DND-41 (cell line): ENCODE data around the gene CHAD.

ENCODE experiments used
- ATAC-seq: fragments of 200-7000 bp; cut with Tn5 transposase; 3 replicates; pipeline ENCODE4 v1.9.1; 2021; ENCODE audit warnings: low read depth; ENCODE audit not compliant: insufficient read depth
- DNase-seq: peaks from one replicate; pipeline ENCODE4 v3.0.0-alpha.2; 2020
- H2AFZ ChIP-seq: 2 replicates; pipeline ENCODE4 v1.6.0; 2012; ENCODE audit warnings: low read depth, low read length
- H3K27ac ChIP-seq: 2 replicates; pipeline ENCODE4 v1.5.1; 2012; ENCODE audit warnings: low read length, inconsistent platforms
- H3K27me3 ChIP-seq: fragments of 200-600 bp; sonication (generic); 2 replicates; pipeline ENCODE4 v1.6.0; 2012; ENCODE audit warnings: low read length, mild to moderate bottlenecking, inconsistent platforms; ENCODE audit not compliant: insufficient read depth, poor library complexity
- H3K36me3 ChIP-seq: 2 replicates; pipeline ENCODE4 v1.5.1; 2012; ENCODE audit warnings: low read length, inconsistent platforms; ENCODE audit not compliant: insufficient read depth
- H3K4me1 ChIP-seq: 2 replicates; pipeline ENCODE4 v1.5.1; 2012; ENCODE audit warnings: mild to moderate bottlenecking, low read length; ENCODE audit not compliant: insufficient read depth
- H3K4me2 ChIP-seq: 2 replicates; pipeline ENCODE4 v1.6.0; 2012; ENCODE audit warnings: mild to moderate bottlenecking, moderate library complexity, low read length, inconsistent platforms; ENCODE audit not compliant: insufficient read depth
- H3K4me3 ChIP-seq, 2 experiments: fragments of 200-600 bp in 1 of 2; shearing (Covaris generic) in 1 of 2; 2 replicates each; pipeline ENCODE4 v1.5.1; 2012 to 2016; ENCODE audit warnings: inconsistent platforms in 2 of 2, low read length in 2 of 2, mild to moderate bottlenecking in 2 of 2, low read depth in 1 of 2, moderate library complexity in 1 of 2
- H3K79me2 ChIP-seq: 2 replicates; pipeline ENCODE4 v1.6.0; 2012; ENCODE audit warnings: low read length, inconsistent platforms; ENCODE audit not compliant: insufficient read depth
- H3K9ac ChIP-seq: 2 replicates; pipeline ENCODE4 v1.6.0; 2012; ENCODE audit warnings: low read depth, mild to moderate bottlenecking, inconsistent platforms, low read length, moderate library complexity
- H3K9me3 ChIP-seq: 2 replicates; pipeline ENCODE4 v1.5.1; 2012; ENCODE audit warnings: low read length, moderate library complexity, mild to moderate bottlenecking, inconsistent platforms; ENCODE audit not compliant: insufficient read depth, severe bottlenecking
- H4K20me1 ChIP-seq: 2 replicates; pipeline ENCODE4 v1.6.0; 2012; ENCODE audit warnings: low read length; ENCODE audit not compliant: insufficient read depth
- EZH2 ChIP-seq: IDR thresholded peaks from 3 replicates; pipeline ENCODE4 v1.6.1; 2012; ENCODE audit warnings: borderline replicate concordance, low read depth, mild to moderate bottlenecking, moderate library complexity, low read length, inconsistent platforms; ENCODE audit not compliant: severe bottlenecking
- TF ChIP-seq, protein P1 (sequence below): IDR thresholded peaks from 2 replicates; pipeline ENCODE4 v1.5.1; 2012; ENCODE audit warnings: borderline replicate concordance, low read length, moderate library complexity, mild to moderate bottlenecking; ENCODE audit not compliant: poor library complexity, severe bottlenecking; ENCODE audit errors: extremely low read depth

CHAD gene

DNA sequence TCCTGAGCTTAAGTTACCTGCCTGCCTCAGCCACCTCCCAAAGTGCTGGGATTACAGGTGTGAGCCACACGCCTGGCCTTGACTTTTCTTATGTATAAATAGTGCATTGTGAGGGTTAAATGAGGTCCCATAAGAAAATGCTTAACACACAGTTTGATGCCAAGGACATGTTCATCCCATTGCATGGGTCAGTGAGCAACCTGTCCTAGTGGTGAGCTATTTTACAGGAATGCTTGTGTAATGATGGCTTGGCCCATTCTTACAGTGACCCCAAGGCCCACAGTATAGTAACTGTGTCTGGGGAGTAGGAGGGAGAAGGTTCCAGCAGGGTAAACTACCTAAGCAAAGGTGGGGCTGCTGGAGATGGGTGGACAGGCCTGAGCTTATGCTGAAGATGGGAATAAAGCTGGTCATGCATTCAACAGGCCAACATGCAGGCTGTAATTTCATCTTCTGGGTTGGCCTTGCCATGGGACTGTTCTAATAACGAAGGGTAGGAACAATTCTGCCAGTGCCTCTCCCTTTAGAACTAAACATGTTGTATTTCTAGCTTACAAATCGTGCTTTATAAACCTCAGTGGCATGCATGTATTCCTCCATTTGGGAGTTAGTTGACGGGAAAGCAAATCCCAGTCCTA, 36.4 kb downstream of the CHAD start:
- peaks cover 14% of the 10 kb centered on the region; the same call in 1 of the 2 replicates for H4K20me1 ChIP-seq
- no peak for DNase-seq
- peaks cover 9% of the 10 kb centered on the region for H3K4me1 ChIP-seq

DNA sequence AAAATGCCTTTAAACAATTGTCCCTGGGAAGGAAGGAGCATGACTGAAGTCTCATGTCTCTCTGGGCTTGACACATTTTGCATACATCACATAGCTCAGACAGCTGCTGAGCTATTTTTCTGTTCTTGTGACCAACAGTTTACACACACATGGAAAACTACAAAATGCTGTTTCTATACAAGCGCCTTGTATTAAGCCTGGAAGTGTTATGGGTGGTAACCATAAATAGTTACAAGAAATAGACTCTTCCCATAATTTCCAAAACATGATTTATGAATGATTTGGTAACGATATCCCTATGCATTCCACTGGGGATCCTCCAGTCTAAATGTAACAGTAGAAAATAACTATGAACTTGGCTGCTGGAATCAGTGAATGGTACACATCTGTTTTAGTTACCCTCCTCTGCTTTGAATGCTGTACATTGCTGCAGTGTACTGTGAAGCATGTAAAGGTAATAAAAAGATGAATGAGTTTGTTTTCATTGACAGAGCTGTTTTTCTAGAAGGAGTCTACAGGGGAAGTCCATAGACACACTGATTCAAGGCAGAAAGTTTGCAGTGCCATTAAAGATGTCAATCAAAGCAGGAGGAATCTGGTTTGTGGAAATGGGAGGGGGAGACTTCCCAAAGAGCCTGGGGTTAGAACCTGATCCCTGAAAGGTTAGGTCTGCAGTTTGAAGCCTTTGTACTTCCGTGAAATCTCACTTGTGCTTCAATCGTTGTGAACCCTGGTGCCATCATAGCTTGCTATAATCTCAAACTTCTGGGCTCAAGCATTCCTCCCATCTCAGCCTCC, 37.7 kb downstream of the CHAD start:
- H3K36me3 ChIP-seq: no peaks in the 10 kb centered on the region; the same call in 1 of the 2 replicates
- no peak overlapping the region for H3K9ac ChIP-seq
- H4K20me1 ChIP-seq: peaks cover 14% of the 10 kb centered on the region; the same call in 1 of the 2 replicates
- ATAC-seq: no peak
- no peak overlapping the region for H3K4me2 ChIP-seq
- H2AFZ ChIP-seq: no peak overlapping the region
- H3K27me3 ChIP-seq: no peaks in the 10 kb centered on the region
- H3K4me1 ChIP-seq: peaks cover 18% of the 10 kb centered on the region
- DNase-seq: no peak
- no peaks in the 10 kb centered on the region for H3K9me3 ChIP-seq
- no peak overlapping the region for H3K4me3 ChIP-seq
- no peak overlapping the region for H3K27ac ChIP-seq
- H3K79me2 ChIP-seq: peaks cover 40% of the 10 kb centered on the region
- TF ChIP-seq EZH2: no peak
- TF ChIP-seq, protein P1, sequence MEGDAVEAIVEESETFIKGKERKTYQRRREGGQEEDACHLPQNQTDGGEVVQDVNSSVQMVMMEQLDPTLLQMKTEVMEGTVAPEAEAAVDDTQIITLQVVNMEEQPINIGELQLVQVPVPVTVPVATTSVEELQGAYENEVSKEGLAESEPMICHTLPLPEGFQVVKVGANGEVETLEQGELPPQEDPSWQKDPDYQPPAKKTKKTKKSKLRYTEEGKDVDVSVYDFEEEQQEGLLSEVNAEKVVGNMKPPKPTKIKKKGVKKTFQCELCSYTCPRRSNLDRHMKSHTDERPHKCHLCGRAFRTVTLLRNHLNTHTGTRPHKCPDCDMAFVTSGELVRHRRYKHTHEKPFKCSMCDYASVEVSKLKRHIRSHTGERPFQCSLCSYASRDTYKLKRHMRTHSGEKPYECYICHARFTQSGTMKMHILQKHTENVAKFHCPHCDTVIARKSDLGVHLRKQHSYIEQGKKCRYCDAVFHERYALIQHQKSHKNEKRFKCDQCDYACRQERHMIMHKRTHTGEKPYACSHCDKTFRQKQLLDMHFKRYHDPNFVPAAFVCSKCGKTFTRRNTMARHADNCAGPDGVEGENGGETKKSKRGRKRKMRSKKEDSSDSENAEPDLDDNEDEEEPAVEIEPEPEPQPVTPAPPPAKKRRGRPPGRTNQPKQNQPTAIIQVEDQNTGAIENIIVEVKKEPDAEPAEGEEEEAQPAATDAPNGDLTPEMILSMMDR: no peak

More for the DNA sequence above, 36.4 kb downstream of the CHAD start:
- no peak for TF ChIP-seq EZH2
- TF ChIP-seq, protein P1: no peak
- Histone ChIP-seq H3K9ac (no peak overlapping the region), H3K27me3 (no peaks in the 10 kb centered on the region), H3K36me3 (peaks cover 5% of the 10 kb centered on the region), H3K27ac (no peak overlapping the region), H3K9me3 (no peaks in the 10 kb centered on the region), H3K79me2 (peaks cover 28% of the 10 kb centered on the region), H3K4me2 (no peak overlapping the region), H2AFZ (no peak overlapping the region), H3K4me3 (no peak overlapping the region)
- no peak for ATAC-seq

DNA sequence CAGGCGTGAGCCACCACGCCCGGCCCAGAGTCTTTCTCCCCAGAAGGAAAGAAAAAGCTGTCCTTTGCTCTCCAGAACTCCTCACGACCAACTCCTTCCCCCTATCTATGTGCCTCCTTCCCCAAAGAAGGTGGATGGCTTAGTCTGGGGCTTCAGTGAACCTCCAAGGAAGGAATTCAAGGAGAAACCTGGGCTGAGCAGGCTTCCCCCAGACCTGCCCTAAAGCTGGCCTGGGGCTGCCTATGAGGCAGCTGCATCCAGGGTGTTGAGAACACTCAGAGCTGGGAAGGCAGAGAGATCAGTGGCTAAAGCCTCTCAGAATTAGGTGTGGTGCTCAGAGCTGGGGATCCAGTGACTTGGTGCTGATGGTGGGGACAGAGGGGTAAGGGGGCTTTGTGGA, 38.9 kb downstream of the CHAD start:
- Histone ChIP-seq H2AFZ (no peak overlapping the region), H3K4me3 (no peak overlapping the region), H3K9me3 (no peaks in the 10 kb centered on the region), H4K20me1 (peaks cover 14% of the 10 kb centered on the region; the same call in 1 of the 2 replicates), H3K4me2 (no peak overlapping the region), H3K4me1 (peaks cover 28% of the 10 kb centered on the region), H3K9ac (no peak overlapping the region), H3K79me2 (peaks cover 50% of the 10 kb centered on the region), H3K27ac (no peak overlapping the region), H3K36me3 (no peaks in the 10 kb centered on the region; the same call in 1 of the 2 replicates), H3K27me3 (no peaks in the 10 kb centered on the region)
- DNase-seq (no peak), ATAC-seq (no peak)
- TF ChIP-seq, protein P1: no peak
- TF ChIP-seq EZH2: no peak
